Prostate gland (tissue), 2 donors: ENCODE measurements around the gene TRPV6.

ENCODE experiments used
- POLR2A ChIP-seq: fragments of 450-650 bp; IDR thresholded peaks from one replicate; pipeline ENCODE4 v1.6.1; 2016; ENCODE audit warnings: antibody characterized with exemption, mild to moderate bottlenecking
- TF ChIP-seq, protein P1 (sequence below), 4 experiments: fragments of 200-600 bp in 2 of 4; fragments of 450-650 bp in 2 of 4; sonication (generic) in 2 of 4; IDR thresholded peaks; 1 replicate in 3 of 4; 2 replicates in 1 of 4; pipeline ENCODE4 v1.5.1; 2016 to 2019; ENCODE audit warnings: antibody characterized with exemption in 4 of 4, mild to moderate bottlenecking in 2 of 4, moderate library complexity in 2 of 4

- TF ChIP-seq POLR2A: no peak
- TF ChIP-seq, protein P1, sequence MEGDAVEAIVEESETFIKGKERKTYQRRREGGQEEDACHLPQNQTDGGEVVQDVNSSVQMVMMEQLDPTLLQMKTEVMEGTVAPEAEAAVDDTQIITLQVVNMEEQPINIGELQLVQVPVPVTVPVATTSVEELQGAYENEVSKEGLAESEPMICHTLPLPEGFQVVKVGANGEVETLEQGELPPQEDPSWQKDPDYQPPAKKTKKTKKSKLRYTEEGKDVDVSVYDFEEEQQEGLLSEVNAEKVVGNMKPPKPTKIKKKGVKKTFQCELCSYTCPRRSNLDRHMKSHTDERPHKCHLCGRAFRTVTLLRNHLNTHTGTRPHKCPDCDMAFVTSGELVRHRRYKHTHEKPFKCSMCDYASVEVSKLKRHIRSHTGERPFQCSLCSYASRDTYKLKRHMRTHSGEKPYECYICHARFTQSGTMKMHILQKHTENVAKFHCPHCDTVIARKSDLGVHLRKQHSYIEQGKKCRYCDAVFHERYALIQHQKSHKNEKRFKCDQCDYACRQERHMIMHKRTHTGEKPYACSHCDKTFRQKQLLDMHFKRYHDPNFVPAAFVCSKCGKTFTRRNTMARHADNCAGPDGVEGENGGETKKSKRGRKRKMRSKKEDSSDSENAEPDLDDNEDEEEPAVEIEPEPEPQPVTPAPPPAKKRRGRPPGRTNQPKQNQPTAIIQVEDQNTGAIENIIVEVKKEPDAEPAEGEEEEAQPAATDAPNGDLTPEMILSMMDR (IDR thresholded peaks at IDR 0.05): no peak
These were observed 23.7 kb upstream of the TRPV6 start for GRCh38 chr7:142908921-142909890.
